NCI-H69 (cell line): ENCODE results near the gene PPHLN1.

Experiments used
- DNase-seq: peaks from one replicate; lab custom pipeline; 2025; lab: John Stamatoyannopoulos, UW

Gene PPHLN1

DNA sequence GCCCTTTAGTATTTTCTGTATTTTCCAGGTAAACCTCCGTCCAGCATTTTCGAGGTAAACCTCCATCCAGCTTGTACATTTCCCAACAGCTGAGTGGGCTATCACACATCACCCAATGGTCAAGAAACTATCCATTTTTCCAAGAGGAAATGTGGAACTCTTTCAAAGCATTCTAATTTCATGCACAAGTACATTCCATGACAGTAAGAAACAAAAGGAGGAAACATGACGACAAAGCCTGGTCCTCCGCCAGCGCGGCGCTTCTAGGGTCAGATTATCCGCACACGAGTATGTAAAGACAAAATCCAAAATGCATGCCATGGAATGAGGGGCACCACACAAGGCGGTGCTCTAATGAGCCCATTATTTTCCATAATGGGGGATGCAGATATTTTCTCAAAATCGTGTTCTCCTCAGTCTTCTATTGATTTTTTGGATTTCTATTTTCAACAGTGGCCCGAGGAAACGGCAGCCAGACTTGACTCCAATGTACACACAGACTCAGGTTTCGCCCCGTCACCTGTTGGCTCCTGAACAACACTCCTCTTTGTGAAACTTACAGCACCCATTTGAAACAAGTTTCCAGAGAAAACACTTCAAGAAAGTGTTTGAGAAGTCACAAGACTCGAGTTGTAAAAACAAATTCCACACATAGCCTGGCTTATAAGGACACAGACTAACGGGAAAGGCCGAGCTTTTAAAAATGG is 156.2 kb downstream of the PPHLN1 start:
- DNase-seq = peak; percentile 54

DNA sequence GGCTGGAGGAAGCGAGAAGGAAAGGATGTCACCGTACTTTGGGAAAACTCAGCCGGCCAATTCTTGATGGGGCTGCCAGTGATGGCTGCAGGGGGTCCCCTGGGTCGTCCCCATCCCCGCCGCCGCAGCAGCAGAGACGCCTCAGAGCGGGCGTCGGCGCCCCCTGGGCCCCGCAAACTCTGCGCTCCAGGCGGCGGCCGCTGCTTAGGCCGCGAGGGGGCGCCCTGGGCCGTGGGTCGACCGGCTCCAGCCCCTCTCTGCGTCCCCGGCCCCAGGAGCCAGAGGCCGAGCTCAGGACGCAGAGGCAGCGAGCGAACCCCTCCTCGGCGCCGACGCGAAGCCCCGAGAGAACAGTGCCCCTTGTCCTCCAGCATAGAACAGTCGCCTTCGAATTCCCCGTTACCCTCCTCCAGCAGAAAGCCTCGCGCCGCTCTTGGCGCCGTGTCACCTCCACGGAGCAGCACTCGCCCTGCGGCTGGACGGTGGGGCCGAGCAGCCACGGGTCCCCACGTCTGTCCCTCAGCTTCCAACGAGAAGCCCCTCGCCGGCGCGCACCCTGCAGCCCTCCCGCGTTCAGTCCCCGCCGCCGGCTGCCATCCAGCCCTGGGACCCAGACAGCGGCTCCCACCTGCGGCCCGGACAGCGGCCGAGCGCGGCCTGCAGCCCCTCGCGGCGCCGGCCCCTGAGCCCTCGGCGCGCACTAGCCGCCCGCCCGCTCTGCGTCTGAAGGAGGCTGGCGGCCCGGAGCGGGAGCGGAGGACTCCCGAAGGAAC is 157.0 kb downstream of the PPHLN1 start:
- peak; percentile 87 for DNase-seq

DNA sequence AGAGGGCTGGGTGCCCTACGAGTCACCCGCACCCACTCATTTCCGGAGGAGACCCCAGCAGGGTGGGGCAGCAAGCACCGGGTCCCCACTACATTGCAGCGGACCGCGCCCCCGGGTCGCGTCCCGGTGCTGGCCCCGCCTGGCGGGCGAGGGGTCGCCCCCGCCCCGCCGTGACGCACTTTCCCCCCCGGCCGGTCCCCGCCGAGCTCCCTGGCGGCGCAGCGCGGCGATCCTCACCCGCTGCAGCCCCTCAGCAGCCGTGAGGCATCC is 157.5 kb downstream of the PPHLN1 start:
- DNase-seq = peak; percentile 73

DNA sequence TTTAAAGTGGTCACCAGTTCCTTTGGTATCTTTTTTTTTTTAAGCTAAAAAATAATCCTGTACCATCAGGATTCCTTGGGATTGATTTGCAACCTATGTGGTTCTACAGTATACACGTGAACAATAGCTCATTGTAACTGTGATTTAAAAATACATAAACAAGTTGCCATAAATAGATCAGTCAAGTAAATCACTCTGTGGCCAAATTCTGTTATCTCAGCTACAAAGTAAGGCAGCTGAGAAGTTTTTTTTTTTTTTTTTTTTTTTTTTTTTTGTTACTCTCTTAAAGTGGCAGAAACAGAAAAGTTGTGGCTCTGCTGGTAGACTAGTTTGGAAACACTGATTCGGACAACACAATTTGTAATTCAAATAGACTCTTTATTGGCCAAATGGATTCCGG is 159.0 kb downstream of the PPHLN1 start:
- no peak for DNase-seq

DNA sequence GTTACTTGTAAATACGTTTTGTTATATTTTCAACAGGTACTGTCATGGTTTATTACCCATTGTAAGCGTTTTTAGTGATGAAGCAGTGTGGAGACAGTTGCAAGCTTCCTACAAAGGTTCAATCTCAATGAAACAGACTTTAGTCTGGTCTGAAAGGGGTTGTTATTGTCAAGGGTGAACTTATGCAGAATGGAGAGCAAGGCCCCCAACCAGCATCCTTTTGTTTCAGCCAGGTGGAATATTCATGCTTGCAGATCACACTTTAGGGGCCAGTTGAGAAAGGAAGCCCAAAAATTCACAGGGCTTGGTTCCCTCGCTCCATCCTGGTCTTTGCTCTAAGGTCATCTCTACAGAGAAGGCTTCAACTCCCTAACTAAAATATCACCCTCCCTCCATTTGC is 159.9 kb downstream of the PPHLN1 start:
- DNase-seq = no peak

DNA sequence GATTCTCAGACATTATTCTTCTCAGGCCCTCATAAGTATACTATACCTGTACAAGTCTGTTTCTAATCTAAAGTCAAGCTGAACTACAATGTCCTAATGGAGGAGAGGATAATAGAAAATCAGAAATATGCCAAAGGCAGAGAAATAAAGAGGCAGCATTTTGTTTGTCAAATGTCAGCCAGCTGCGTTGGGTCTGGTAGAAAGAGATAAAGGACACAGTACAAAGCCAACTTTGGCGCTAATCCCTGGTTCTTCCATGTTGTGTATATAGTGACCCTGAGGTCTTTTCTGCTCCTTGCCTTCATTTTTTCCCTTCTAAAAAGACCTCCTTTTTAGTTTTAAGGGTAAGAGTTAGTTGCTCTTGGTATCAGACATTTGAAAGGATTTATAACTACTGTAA is 160.4 kb downstream of the PPHLN1 start:
- no peak for DNase-seq

DNA sequence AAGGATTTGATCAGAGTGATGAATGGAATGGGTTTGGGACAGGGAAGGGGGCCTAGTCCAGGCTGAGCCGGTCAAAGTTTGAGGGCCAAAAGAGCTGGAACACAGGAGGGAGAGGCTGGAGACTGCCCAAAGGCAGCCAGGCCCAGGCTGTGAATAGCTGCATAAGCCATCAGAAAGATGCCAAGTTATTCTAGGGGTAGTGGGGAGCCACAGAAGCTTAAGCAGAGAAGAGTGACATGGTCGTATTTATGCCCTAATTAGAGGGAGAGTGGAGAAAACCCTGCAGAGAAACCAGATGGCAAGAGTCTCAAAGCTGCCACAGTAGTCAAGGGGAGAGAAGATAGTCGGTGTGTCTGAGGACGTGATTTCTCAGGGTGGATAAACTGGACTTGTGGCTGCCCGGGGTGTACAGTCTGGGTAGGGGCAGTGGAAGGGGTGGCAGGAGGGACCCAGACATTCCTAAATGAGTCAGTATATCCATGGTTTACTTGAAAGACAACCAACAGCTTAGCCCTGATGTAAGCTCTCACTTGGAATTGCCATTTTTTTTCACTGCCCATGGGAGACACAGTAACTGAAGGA is 164.4 kb downstream of the PPHLN1 start:
- peak; percentile 38 for DNase-seq
